Ishikawa (cell line): ENCODE measurements around the gene CDH13.

Experiments
- CEBPB ChIP-seq: IDR thresholded peaks from 2 replicates; pipeline ENCODE4 v1.6.1; 2012
- CREB1 ChIP-seq: IDR thresholded peaks from 2 replicates; pipeline ENCODE4 v1.6.1; 2012; ENCODE audit warnings: low read depth
- EGR1 ChIP-seq: IDR thresholded peaks from 2 replicates; pipeline ENCODE4 v1.6.1; 2012
- EP300 ChIP-seq: IDR thresholded peaks from 2 replicates; pipeline ENCODE4 v1.6.1; 2012; ENCODE audit warnings: borderline replicate concordance
- FOXM1 ChIP-seq: IDR thresholded peaks from 2 replicates; pipeline ENCODE4 v1.6.1; 2012; ENCODE audit warnings: low read depth, borderline replicate concordance
- NFIC ChIP-seq: IDR thresholded peaks from 2 replicates; pipeline ENCODE4 v1.6.1; 2012
- RAD21 ChIP-seq: IDR thresholded peaks from 2 replicates; pipeline ENCODE4 v1.6.1; 2012; ENCODE audit warnings: low read depth
- TAF1 ChIP-seq: IDR thresholded peaks from 2 replicates; pipeline ENCODE4 v1.6.1; 2012; ENCODE audit warnings: low read depth, mild to moderate bottlenecking
- TCF12 ChIP-seq: IDR thresholded peaks from 2 replicates; pipeline ENCODE4 v1.6.1; 2012; ENCODE audit warnings: low read depth
- TEAD4 ChIP-seq: IDR thresholded peaks from 2 replicates; pipeline ENCODE4 v1.6.1; 2012
- YY1 ChIP-seq: IDR thresholded peaks from 2 replicates; pipeline ENCODE4 v1.6.1; 2012; ENCODE audit warnings: low read depth
- ZBTB7A ChIP-seq: IDR thresholded peaks from 2 replicates; pipeline ENCODE4 v1.6.1; 2012; ENCODE audit warnings: low read depth
- TF ChIP-seq, protein P1 (sequence below): IDR thresholded peaks from 2 replicates; pipeline ENCODE4 v1.6.1; 2012
- TF ChIP-seq, protein P2 (sequence below): IDR thresholded peaks from 2 replicates; pipeline ENCODE4 v1.6.1; 2012
- TF ChIP-seq, protein P3 (sequence below): IDR thresholded peaks from 2 replicates; pipeline ENCODE4 v1.6.1; 2012; ENCODE audit warnings: low read depth, mild to moderate bottlenecking

CDH13 gene

DNA sequence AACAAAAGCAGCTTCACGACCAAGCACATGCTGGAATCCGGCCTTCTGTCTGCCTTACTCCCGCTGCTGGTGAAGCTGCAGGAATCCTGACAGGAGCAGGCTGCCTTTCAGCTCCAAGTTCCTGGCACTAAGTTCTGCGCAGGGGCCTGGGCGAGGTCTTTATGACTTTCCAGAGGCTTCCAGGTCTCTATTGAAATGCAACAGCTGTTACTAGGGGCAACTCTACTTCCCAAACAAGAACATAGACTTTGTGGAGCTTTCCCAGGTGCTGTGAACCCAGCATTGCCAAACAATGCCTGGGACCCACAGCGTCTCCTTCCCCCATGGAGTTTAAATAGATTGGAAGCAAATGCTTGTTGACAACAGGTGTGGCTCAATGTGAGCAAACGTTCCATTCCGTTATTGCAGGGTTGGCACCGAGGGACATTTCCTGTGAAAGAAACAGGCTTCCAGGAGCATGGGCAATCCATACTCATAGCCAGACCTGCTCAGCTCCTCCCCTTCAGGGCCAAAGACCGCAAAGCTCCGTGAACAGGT is 156.0 kb downstream of the CDH13 start:
- TF ChIP-seq, protein P1, sequence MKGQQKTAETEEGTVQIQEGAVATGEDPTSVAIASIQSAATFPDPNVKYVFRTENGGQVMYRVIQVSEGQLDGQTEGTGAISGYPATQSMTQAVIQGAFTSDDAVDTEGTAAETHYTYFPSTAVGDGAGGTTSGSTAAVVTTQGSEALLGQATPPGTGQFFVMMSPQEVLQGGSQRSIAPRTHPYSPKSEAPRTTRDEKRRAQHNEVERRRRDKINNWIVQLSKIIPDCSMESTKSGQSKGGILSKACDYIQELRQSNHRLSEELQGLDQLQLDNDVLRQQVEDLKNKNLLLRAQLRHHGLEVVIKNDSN, result no peak
- TF ChIP-seq ZBTB7A, result no peak
- no peak for TF ChIP-seq EP300
- TF ChIP-seq TCF12, result no peak

DNA sequence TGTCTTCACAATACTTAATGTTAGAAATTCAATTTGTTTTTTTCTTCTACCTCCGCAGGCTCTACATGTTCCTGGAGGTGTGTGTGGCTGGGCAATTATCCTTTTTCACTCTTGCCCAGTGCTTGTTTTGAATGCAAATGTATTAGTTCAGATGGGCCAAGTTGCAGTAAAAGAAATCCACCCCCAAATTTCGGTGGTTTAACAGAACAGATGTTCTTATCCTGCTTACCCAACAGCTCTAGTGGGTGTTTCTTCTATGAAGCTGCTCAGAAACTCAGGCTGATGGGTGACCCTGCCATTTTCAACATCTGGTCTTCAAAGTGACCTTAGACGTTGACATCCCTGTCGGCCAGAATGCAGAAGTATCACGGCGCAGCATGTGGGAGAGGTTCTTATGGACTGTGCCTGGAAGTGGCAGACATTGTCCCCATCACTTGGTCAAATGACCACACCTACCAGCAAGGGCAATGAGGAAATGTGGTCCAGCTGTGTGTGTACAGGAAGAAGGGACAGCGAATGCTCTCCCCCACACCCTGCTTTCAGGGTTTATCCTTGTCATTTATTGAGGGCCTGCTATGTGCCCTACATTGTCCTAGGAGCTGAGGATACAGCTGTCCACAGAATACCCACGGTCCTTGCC is 157.3 kb downstream of the CDH13 start:
- TF ChIP-seq, protein P2, sequence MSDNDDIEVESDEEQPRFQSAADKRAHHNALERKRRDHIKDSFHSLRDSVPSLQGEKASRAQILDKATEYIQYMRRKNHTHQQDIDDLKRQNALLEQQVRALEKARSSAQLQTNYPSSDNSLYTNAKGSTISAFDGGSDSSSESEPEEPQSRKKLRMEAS, result no peak
- no peak for TF ChIP-seq FOXM1

DNA sequence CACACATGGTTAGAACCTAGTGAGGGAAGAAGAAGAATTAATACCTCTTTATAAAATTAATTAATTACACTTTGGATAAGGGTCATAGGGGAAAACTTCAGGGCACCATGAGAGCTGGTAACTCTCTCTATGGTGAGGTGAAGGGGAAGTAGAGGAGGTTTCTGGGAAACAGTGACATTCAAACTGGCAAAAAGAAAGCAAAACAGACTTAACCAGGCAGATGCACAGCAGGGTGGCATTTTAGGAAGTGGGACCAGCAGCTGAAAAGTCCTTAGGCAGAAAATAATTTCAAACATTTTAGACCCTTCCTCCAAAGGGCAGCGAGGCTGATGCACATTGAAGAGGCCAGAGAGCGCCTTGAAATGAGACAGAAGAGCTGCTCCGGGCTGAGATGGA is 157.8 kb downstream of the CDH13 start:
- TF ChIP-seq FOXM1 (no peak), EGR1 (no peak)

DNA sequence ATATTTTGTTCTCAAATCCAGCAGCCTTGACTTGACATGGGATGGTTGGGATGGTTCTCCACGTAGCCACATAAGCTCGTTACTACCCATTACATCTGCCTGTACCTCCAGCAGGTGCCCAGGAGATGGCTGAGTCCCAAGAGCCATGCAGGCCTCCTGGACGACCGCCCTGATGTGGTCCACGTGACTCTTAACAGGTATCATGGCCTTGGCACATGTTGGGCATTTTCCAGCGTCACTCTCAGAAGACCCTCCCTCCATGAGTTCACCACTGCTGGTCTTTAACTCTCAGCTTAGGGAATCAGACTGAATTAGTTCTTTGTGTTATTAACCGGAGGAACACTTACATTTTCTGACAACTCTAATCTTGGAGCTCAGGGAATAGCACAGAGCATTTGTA is 161.5 kb downstream of the CDH13 start:
- TF ChIP-seq TAF1 (no peak), ZBTB7A (no peak), NFIC (no peak), CREB1 (no peak), EP300 (no peak), TEAD4 (no peak), YY1 (no peak), TCF12 (no peak), FOXM1 (no peak), RAD21 (no peak), EGR1 (no peak), CEBPB (no peak)
- TF ChIP-seq, protein P3, sequence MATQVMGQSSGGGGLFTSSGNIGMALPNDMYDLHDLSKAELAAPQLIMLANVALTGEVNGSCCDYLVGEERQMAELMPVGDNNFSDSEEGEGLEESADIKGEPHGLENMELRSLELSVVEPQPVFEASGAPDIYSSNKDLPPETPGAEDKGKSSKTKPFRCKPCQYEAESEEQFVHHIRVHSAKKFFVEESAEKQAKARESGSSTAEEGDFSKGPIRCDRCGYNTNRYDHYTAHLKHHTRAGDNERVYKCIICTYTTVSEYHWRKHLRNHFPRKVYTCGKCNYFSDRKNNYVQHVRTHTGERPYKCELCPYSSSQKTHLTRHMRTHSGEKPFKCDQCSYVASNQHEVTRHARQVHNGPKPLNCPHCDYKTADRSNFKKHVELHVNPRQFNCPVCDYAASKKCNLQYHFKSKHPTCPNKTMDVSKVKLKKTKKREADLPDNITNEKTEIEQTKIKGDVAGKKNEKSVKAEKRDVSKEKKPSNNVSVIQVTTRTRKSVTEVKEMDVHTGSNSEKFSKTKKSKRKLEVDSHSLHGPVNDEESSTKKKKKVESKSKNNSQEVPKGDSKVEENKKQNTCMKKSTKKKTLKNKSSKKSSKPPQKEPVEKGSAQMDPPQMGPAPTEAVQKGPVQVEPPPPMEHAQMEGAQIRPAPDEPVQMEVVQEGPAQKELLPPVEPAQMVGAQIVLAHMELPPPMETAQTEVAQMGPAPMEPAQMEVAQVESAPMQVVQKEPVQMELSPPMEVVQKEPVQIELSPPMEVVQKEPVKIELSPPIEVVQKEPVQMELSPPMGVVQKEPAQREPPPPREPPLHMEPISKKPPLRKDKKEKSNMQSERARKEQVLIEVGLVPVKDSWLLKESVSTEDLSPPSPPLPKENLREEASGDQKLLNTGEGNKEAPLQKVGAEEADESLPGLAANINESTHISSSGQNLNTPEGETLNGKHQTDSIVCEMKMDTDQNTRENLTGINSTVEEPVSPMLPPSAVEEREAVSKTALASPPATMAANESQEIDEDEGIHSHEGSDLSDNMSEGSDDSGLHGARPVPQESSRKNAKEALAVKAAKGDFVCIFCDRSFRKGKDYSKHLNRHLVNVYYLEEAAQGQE, result no peak
- TF ChIP-seq, protein P2, result no peak
- TF ChIP-seq, protein P1, result no peak

DNA sequence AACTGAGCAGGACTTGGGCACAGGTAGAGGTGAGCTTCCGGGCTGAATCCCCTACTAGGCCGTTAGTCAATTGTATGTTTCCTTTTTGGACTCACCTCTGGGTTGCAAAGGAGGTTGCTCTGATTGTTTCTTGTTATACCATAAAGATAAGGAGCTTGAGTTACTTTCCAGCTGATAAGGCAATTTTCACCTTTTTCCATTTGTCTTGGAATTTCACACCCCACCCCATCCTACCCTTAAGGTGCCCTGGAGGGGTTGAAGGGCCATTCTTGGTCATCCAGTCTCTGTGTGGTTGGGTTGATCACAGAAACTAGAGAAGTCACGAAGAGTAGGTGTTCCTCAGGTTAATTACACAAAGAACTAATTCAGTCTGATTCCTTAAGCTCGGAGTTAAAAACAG is 162.2 kb downstream of the CDH13 start:
- TF ChIP-seq, protein P1, result no peak
- no peak for TF ChIP-seq ZBTB7A
- TF ChIP-seq CEBPB, result no peak
- TF ChIP-seq EGR1, result no peak
- TF ChIP-seq, protein P2, result no peak
- TF ChIP-seq NFIC, result no peak
- TF ChIP-seq CREB1, result no peak
- no peak for TF ChIP-seq YY1
- TF ChIP-seq TEAD4, result no peak

DNA sequence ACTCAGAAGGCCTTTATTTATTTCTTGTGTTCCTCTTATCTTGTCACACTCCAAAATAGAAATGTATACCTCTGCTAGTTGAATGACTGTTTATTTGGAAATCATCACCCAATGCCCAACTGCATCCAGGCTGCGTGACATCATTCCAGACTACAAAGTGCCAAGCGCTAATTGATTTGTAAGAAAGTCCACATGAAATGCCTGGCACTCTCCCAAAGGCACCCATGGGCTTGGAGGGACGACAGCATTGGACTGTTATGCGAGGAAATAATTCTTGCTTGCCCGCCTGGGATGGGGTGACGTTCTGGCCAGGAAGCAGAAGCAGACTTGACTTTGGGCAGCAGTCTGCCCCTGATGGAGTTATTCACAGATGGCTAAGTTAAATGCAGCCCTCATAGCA is 165.9 kb downstream of the CDH13 start:
- TF ChIP-seq TAF1, result no peak
- no peak for TF ChIP-seq CREB1
- TF ChIP-seq ZBTB7A, result no peak
- TF ChIP-seq, protein P3, result no peak
- no peak for TF ChIP-seq NFIC
- TF ChIP-seq YY1, result no peak
- no peak for TF ChIP-seq EGR1
- no peak for TF ChIP-seq FOXM1
- no peak for TF ChIP-seq EP300
- TF ChIP-seq, protein P1, result no peak
- no peak for TF ChIP-seq TEAD4
- no peak for TF ChIP-seq TCF12
- TF ChIP-seq RAD21, result no peak
- TF ChIP-seq, protein P2, result no peak
